NCI-H2081 treated with DMSO at 0.1 percent for 48 hours (cell line): Measurements from ENCODE around the gene CNP.

Experiments used
- DNase-seq: peaks from one replicate; lab custom pipeline; 2025; lab: John Stamatoyannopoulos, UW

Gene CNP

GRCh38 chr17:41972571-41973407 is 6.2 kb downstream of the CNP start:
- peak; percentile 74 for DNase-seq

GRCh38 chr17:41973408-41973811 is 6.8 kb downstream of the CNP start:
- DNase-seq: no peak

DNA sequence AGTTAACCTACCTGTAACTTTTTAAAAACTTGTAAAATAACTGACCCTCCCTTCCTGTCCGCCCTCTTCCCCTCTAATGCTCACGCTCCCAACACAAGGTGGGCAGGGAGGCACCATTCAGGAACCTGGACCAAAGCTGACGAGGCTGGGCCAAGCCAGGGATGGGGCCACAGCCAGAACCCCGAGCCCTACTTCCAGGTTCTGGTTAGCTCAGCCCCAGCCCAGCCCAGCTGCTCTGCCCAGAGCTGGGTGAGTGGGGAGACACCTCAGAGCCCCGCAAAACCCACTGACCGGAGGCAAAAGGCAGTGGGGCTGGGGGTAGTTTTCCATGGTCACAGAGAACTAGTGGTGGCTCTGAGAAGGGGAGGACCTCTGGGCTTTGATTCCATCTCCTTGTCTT is 7.4 kb downstream of the CNP start:
- DNase-seq: no peak

GRCh38 chr17:41974658-41975057 is 8.1 kb downstream of the CNP start:
- no peak for DNase-seq

DNA sequence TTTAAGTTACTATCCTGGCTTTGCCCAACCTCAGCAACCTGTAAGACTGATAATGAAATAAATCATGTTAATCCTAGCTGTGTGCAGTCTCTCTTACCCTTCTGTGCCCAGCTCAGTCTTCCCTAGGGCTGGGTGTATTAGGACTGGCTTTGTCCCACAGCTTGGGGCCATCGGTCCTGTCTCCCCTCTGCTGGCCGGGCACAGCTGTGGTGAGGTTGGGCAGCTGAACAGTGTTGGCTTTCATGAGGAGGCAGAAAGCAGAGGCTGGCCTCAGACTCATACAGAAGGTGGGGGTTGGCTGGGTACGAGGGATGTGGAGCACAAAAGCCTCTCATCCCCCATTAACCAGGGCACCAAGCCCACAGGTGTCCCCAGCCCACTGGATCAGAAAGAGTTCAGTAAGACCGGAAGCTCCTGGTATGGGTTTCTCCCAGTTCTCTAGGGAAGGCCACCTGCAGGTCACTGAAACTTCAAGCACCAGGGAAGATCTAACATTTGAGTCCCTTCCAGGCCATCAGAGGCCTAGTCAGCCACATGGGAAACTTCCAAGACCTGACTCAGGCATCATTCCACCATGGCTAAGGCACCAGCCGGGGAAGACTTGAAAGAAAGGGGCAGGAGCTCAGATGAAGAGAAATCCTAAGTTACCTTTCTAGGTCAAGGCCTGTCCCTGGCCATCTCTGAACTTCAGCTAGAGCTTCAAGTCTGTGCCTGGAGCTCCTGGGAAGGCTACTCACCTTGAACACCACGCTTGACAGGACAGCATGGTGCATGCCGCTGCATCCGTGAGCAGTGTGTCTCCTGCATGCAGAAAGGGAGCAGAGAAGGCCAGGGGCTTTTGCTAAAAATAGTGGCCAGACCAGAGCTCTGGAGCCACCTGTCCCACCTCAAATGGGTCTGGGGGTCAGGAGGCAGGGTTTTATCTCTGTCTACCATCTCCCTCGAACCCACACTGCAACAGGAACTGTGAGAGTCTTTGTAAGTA is 8.8 kb downstream of the CNP start:
- DNase-seq: no peak

DNA sequence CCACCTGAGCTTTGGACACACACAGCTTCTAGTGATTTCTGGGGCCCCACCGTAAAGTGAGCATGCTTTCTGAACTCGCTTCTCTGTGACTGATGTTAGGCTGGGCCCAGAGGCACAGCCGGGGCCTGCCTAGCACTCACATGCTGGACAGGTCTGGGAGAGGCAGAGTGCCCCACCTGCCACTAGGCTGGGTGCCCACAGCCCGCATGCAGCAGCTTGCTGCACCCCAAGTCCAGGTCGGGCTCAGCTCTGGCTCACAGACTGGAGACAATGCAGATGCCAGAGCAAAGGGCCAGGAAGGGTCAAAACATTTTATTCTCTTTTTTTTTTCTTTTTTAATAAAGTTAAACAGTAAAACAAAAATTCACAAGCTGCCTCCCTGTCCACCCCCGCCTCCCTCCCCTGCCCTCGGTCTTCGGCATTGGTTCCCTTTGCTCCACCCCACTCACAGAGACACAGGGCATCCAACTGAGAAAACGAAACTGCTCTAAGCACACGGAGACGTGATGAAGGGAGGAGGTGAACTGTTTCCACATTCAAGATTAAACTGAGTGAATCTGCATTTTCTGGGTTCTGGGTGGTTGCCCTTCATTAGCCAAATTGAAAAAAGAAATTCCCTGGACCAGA is 9.7 kb downstream of the CNP start:
- DNase-seq: no peak

DNA sequence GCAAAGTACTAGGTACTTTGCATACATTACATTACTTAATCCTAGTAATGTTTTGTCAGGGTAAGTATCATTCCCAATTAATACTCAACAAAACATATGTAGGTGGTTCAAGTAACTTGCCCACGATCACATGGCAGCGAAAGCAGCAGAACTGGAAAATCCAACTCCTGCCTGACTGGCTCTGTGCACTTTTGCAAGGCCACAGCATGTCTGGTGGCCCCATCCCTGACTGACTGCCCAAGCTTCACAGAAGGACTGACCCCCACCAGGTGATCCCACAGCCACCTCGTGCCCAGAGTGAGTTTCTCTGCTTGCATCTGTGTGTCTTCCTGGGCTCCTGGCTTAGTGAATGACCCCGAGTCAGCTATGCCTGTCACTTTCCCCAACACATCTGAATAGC is 11.4 kb downstream of the CNP start:
- no peak for DNase-seq

GRCh38 chr17:41982026-41982760 is 15.6 kb downstream of the CNP start:
- DNase-seq: no peak

- DNase-seq: no peak
These were observed 17.9 kb downstream of the CNP start for GRCh38 chr17:41984454-41984853.

- DNase-seq: no peak
These were observed 19.3 kb downstream of the CNP start for GRCh38 chr17:41985919-41986318.

GRCh38 chr17:41986634-41987033 is 20.0 kb downstream of the CNP start:
- no peak for DNase-seq

DNA sequence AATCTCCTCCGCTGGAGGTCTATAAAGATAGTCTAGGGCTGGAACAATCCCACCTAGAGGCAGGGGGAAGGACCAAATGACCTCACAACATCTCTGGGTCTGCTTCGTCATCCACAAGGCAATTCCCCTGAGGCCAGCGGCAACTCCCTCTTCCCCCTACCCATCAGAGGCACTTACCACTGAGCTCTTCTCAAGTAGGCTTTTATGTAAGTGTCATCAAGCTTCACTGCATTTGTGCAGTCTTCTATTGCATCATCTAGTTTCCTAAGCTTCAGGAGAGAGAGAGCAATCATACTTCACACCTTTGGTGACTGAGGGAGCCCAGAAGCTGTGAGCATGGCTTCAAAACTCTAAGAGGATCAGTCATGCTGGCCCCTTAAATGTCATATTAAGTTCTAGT is 21.0 kb downstream of the CNP start:
- DNase-seq: no peak

- no peak for DNase-seq
These were observed 21.8 kb downstream of the CNP start for GRCh38 chr17:41988418-41988817.

- DNase-seq: no peak
These were observed 23.3 kb downstream of the CNP start for GRCh38 chr17:41989702-41990419.

DNA sequence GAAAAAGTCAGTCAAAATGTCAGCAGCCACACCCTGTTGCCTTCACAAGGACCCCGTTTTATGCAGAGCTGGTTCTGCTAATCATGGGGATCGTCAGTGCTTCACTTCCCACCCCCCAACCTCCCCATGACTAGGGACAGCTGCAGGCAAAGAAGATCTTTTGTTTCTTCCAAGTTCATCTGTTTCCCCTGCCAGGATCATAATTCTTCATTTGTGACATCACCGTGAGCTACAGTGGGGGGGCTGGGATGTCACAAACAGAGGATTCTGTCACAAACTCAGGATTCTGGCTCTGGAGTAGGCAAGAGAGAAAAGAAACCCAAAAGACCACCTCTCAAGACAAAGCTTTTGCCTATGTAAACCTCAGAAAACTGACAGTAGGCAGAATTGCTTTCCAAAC is 26.0 kb downstream of the CNP start:
- DNase-seq: no peak

- DNase-seq: no peak
These were observed 30.2 kb downstream of the CNP start for GRCh38 chr17:41996855-41997164.

GRCh38 chr17:41998497-41998896 is 31.9 kb downstream of the CNP start:
- DNase-seq: no peak

DNA sequence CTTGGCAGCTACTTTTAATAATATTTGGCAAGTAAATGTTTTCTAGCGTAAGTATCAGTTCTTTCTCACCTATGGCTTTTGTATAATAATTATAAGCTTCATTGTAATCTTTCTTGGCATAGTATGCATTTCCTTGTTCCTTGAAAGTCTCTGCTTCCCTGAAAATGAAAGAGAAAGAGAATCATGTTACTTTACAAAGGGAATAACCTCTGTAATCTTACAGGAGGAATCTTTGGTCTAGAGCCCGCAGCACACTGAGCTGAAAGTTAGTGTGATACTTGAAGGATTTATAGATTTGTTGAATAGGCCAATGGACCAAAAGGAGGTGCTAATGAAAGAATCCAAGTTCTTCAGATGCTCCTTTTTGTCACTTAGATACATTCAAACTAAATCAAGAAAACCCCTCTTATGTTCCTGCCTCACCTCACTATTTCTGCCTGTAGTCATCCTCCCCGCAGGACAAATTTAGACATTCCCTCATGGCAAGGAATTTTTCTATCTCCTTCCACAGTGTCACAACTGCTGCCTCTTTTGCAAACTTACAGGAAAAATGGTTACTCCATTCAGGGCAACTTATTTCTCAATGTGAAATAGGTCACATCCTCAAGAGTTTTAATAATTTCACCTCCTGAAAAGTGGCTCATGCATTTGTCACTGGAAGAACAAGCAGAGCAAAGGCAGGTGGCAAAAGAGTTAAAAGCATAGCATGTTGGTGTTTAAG is 34.0 kb downstream of the CNP start:
- DNase-seq: no peak

GRCh38 chr17:42001729-42002128 is 35.1 kb downstream of the CNP start:
- no peak for DNase-seq

GRCh38 chr17:42002175-42002791 is 35.7 kb downstream of the CNP start:
- no peak for DNase-seq
